ENCODE results near the gene MALAT1. TPM values are rescaled to one million over a fixed set of nuclear protein-coding genes. Genes with fewer than 3 reads are reported as not detected.

MALAT1 gene
- total and polyA plus RNA-seq, 2 of the 13 experiments (the other 11 are each of a cell fraction or from before 2014, with no cell fraction given), result 143 to 1,237 TPM

- TF ChIP-seq MEIS2 (CRISPR knock-in tag; IDR thresholded peaks at IDR 0.05) (no peak; the same call in 1 of the 2 replicates), RERE (CRISPR knock-in tag; IDR thresholded peaks at IDR 0.05; ENCODE audit: low read depth) (no peak), ZNF354B (CRISPR knock-in tag; IDR thresholded peaks at IDR 0.05) (no peak), ZSCAN30 (CRISPR knock-in tag; IDR thresholded peaks at IDR 0.05) (no peak), GZF1 (CRISPR knock-in tag; IDR thresholded peaks at IDR 0.05) (no peak), ZNF512 (CRISPR knock-in tag; IDR thresholded peaks at IDR 0.05) (no peak), ATF7 (IDR thresholded peaks at IDR 0.05) (no peak; the same call in 1 of the 2 replicates), ATF7 (CRISPR knock-in tag; IDR thresholded peaks at IDR 0.05) (no peak), ZBTB4 (CRISPR knock-in tag; IDR thresholded peaks at IDR 0.05; ENCODE audit: borderline replicate concordance) (no peak), ZSCAN22 (CRISPR knock-in tag; IDR thresholded peaks at IDR 0.05) (no peak), ZNF44 (CRISPR knock-in tag; IDR thresholded peaks at IDR 0.05) (peak; percentile 16; the same call in 1 of the 2 replicates), ETS1 (CRISPR knock-in tag; IDR thresholded peaks at IDR 0.05) (0 out of 2 replicates have a peak, but pooled peaks have one; percentile 50), KLF13 (CRISPR knock-in tag; IDR thresholded peaks at IDR 0.05) (no peak), HDAC2 (CRISPR knock-in tag; IDR thresholded peaks at IDR 0.05) (no peak), E2F5 (CRISPR knock-in tag; conservative IDR thresholded peaks at IDR 0.05) (no peak)
Observed at GRCh38 chr11:65498042-65498726, 661 bp upstream of the MALAT1 start (continued).

Measured in HepG2 (cell line).